ENCODE measurements around the gene PAK4.

The PAK4 gene

DNA sequence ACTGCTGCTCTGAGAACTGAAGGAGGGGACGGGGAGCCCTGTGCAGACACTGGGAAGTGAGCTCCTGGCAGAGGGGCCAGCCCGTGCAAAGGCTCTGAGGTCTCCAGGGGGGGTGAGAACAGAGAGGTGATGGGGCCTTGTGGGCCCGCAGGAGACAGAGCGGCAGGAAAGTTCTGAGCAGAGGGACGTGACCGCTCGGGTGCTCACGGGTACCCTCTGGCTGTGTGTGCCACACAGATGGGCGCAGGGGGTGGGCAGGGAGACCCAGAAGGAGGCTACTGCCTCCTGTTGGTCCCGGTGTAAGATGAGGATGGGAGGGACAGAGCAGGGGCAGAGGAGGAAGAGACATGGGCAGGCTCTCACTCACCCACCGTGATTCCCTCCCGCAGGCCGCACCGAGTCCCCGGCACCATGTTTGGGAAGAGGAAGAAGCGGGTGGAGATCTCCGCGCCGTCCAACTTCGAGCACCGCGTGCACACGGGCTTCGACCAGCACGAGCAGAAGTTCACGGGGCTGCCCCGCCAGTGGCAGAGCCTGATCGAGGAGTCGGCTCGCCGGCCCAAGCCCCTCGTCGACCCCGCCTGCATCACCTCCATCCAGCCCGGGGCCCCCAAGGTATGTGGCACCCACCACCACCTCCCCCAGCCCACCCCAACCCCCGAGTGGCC lies 43.7 kb downstream of the PAK4 start:
- Histone ChIP-seq H3K27ac (no peak overlapping the region), H3K36me3 (peaks cover 33% of the 10 kb centered on the region), H3K9me3 (ENCODE audit: severe bottlenecking) (no peaks in the 10 kb centered on the region), H3K27me3 (ENCODE audit: insufficient read depth, low read depth, severe bottlenecking) (no peaks in the 10 kb centered on the region), H3K4me3 (ENCODE audit: low read depth, low read length) (no peak overlapping the region)
- DNase-seq = no peak
- TF ChIP-seq, protein P1, sequence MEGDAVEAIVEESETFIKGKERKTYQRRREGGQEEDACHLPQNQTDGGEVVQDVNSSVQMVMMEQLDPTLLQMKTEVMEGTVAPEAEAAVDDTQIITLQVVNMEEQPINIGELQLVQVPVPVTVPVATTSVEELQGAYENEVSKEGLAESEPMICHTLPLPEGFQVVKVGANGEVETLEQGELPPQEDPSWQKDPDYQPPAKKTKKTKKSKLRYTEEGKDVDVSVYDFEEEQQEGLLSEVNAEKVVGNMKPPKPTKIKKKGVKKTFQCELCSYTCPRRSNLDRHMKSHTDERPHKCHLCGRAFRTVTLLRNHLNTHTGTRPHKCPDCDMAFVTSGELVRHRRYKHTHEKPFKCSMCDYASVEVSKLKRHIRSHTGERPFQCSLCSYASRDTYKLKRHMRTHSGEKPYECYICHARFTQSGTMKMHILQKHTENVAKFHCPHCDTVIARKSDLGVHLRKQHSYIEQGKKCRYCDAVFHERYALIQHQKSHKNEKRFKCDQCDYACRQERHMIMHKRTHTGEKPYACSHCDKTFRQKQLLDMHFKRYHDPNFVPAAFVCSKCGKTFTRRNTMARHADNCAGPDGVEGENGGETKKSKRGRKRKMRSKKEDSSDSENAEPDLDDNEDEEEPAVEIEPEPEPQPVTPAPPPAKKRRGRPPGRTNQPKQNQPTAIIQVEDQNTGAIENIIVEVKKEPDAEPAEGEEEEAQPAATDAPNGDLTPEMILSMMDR (IDR thresholded peaks at IDR 0.05; ENCODE audit: low read depth, low read length) = no peak

DNA sequence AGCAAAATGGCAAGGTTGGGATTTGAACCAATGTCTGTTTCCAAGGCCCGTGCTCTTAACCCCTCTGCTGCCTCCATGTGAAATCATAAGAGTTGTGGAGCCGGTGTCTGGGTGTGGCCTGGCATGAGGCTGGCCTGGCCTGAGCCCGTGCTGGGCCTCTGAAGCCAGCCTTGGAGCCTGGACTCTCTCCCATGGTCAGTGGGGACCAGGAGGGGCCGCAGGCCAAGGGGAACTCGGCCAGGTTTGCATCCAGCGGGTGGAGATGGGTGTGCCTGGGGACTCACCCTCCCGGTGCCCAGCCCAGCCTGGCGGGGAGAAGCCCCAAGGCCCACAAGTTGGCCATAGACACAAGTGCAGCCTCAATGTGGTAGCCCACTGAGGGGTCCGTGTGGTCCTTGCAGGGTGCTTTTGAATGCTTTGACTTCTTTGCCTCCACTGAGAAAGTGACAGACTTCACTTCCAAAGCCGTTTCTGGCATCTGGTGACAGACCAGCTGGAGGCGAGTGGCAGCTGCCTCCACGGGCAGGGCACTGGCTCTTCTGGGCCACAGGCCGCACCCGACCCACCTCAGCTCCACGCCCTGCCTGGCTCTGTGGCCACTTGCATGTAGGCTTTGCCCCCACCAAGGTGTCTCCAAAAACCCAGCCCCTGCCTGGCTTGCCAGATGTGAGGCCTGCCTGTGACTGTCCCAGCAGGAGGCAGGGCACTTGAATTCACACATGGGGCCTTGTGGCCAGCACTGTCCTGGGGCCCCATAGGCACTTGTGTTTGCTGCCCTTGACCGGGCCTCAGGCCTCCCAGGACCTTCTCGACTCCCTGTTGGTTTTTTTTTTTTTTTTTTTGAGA lies 45.0 kb downstream of the PAK4 start:
- TF ChIP-seq, protein P1 (IDR thresholded peaks at IDR 0.05; ENCODE audit: low read depth, low read length) = no peak
- peaks cover 44% of the 10 kb centered on the region for H3K36me3 ChIP-seq
- H3K4me3 ChIP-seq (ENCODE audit: low read depth, low read length) = no peak overlapping the region
- no peaks in the 10 kb centered on the region for H3K9me3 ChIP-seq (ENCODE audit: severe bottlenecking)
- no peaks in the 10 kb centered on the region for H3K27me3 ChIP-seq (ENCODE audit: insufficient read depth, low read depth, severe bottlenecking)
- no peak for DNase-seq
- peak overlapping the region; percentile 74 for H3K27ac ChIP-seq

DNA sequence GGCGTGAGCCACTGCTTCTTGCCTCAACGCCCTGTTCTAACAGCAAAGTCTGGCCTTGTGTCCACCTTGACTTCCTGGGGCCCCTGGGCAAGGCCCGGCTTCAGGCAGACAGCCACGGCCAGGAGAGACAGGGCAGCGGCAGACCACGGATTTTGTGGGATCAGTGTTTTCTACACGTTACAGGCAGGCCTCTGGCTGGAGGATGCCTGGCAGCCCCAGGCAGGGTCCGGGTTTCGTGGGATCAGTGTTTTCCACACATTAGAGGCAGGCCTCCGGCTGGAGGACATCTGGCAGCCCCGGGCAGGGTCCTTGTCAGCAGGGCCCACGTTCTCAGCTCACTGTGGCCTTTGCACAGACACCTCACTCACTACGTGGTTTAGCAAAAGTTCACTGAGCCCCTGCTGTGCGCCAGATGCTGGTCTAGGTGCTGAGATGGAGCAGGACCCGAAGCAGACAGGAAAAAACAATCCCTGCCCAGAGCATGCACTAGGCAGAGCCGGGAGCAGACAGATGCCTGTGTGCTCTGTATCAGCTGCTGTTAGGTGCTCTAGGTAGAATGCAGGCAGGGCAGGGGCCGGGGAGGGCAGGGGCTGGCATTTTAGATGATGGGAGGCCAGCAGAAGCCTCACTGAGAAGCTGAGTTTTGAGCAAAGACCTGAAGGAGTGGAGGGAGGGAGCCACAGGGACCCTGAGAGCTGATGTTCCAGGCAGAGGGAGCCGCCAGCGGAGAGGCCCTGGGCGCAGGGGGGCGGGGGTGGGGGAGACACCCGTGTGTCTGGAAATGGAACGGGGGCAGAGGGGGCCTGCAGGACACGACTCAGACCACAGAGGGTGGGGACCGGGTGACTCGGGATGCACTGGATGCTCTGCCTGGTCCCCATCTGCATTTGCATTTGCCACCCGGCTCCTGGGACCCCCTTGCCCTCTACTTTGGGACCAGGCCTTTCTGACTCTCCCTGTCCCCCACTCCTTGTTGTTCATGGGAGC lies 46.2 kb downstream of the PAK4 start:
- Histone ChIP-seq H3K27me3 (ENCODE audit: insufficient read depth, low read depth, severe bottlenecking) (no peaks in the 10 kb centered on the region), H3K27ac (peak overlapping the region; percentile 74), H3K4me3 (ENCODE audit: low read depth, low read length) (no peak overlapping the region), H3K9me3 (ENCODE audit: severe bottlenecking) (no peaks in the 10 kb centered on the region), H3K36me3 (peaks cover 55% of the 10 kb centered on the region)
- TF ChIP-seq, protein P1 (IDR thresholded peaks at IDR 0.05; ENCODE audit: low read depth, low read length) = no peak
- peak; percentile 63 for DNase-seq

DNA sequence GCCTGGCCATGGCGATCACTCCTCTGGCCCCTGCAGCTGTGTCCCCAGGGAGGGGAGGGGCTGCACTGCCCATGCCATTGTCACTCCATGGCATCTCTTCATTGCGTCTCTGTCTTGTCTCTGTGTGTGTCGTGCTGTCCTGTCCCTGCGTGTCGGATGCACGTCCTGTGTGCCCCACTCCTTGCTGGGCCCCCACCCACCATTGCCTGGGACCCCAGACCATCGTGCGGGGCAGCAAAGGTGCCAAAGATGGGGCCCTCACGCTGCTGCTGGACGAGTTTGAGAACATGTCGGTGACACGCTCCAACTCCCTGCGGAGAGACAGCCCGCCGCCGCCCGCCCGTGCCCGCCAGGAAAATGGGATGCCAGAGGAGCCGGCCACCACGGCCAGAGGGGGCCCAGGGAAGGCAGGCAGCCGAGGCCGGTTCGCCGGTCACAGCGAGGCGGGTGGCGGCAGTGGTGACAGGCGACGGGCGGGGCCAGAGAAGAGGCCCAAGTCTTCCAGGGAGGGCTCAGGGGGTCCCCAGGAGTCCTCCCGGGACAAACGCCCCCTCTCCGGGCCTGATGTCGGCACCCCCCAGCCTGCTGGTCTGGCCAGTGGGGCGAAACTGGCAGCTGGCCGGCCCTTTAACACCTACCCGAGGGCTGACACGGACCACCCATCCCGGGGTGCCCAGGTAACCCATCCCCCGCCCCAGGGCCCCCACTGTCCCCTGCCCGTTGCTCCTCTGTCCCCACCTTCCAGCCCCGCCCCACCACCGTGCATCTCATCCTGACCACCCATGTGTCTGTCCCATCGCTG lies 47.3 kb downstream of the PAK4 start:
- no peak for DNase-seq
- TF ChIP-seq, protein P1 (IDR thresholded peaks at IDR 0.05; ENCODE audit: low read depth, low read length) = no peak
- H3K36me3 ChIP-seq = peaks cover 67% of the 10 kb centered on the region
- peak overlapping the region; percentile 41; the same call in 1 of the 2 replicates for H3K27ac ChIP-seq
- H3K27me3 ChIP-seq (ENCODE audit: insufficient read depth, low read depth, severe bottlenecking) = no peaks in the 10 kb centered on the region
- H3K4me3 ChIP-seq (ENCODE audit: low read depth, low read length) = no peak overlapping the region
- no peaks in the 10 kb centered on the region for H3K9me3 ChIP-seq (ENCODE audit: severe bottlenecking)

DNA sequence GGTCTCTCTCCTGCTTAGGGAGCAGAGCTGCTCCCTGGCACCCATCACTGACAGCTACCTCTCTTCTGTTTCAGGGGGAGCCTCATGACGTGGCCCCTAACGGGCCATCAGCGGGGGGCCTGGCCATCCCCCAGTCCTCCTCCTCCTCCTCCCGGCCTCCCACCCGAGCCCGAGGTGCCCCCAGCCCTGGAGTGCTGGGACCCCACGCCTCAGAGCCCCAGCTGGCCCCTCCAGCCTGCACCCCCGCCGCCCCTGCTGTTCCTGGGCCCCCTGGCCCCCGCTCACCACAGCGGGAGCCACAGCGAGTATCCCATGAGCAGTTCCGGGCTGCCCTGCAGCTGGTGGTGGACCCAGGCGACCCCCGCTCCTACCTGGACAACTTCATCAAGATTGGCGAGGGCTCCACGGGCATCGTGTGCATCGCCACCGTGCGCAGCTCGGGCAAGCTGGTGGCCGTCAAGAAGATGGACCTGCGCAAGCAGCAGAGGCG lies 48.0 kb downstream of the PAK4 start:
- TF ChIP-seq, protein P1 (IDR thresholded peaks at IDR 0.05; ENCODE audit: low read depth, low read length) = no peak
- peaks cover 69% of the 10 kb centered on the region for H3K36me3 ChIP-seq
- H3K27ac ChIP-seq = no peak overlapping the region
- DNase-seq = no peak
- H3K27me3 ChIP-seq (ENCODE audit: insufficient read depth, low read depth, severe bottlenecking) = no peaks in the 10 kb centered on the region
- no peaks in the 10 kb centered on the region for H3K9me3 ChIP-seq (ENCODE audit: severe bottlenecking)
- H3K4me3 ChIP-seq (ENCODE audit: low read depth, low read length) = no peak overlapping the region
